Gastrocnemius medialis (tissue), 4 donors: Measurements from ENCODE around the gene KRT13. TPM values are rescaled to one million over a fixed set of nuclear protein-coding genes. Genes with fewer than 3 reads are reported as not detected.

Experiments used
- ATAC-seq, 2 donors: fragments of 150-250 bp; one replicate each; pipeline ENCODE4 v1.9.1; 2016
- DNase-seq, 2 donors: peaks; one replicate each; pipeline ENCODE4 v3.0.0-alpha.2; 2019
- H3K27ac ChIP-seq, 4 donors: fragments of 200-600 bp; sonication (generic); 1 replicate in 1 of 4; 2 replicates in 3 of 4; pipeline ENCODE4 v1.5.1; 2016 to 2018; ENCODE audit warnings: mild to moderate bottlenecking in 2 of 4, moderate library complexity in 1 of 4
- H3K27me3 ChIP-seq, 3 donors: fragments of 200-600 bp; sonication (generic) in 2 of 3; 1 replicate in 1 of 3; 2 replicates in 2 of 3; pipeline versions ENCODE4 v1.5.1 to v1.6.0; 2016 to 2019; ENCODE audit warnings: mild to moderate bottlenecking in 1 of 3, moderate library complexity in 1 of 3
- H3K36me3 ChIP-seq, 2 donors: fragments of 200-600 bp; sonication (generic) in 1 of 2; one replicate each; pipeline ENCODE4 v1.5.1; 2017 to 2018
- H3K4me1 ChIP-seq, 2 donors: fragments of 200-600 bp; sonication (generic) in 1 of 2; one replicate each; pipeline ENCODE4 v1.5.1; 2016 to 2017; ENCODE audit warnings: mild to moderate bottlenecking in 2 of 2
- H3K4me3 ChIP-seq, 4 donors: fragments of 200-600 bp; sonication (generic) in 3 of 4; 1 replicate in 1 of 4; 2 replicates in 3 of 4; pipeline ENCODE4 v1.5.1; 2016 to 2019; ENCODE audit warnings: mild to moderate bottlenecking in 2 of 4
- H3K9me3 ChIP-seq, 3 donors: fragments of 200-600 bp; sonication (generic) in 2 of 3; 1 replicate in 1 of 3; 2 replicates in 2 of 3; pipeline ENCODE4 v1.5.1; 2016 to 2019
- CTCF ChIP-seq, 5 experiments: fragments of 450-650 bp in 3 of 5; fragments of 200-600 bp in 2 of 5; sonication (generic) in 2 of 5; IDR thresholded peaks in 4 of 5; conservative IDR thresholded peaks in 1 of 5; 1 replicate in 4 of 5; 2 replicates in 1 of 5; pipeline ENCODE4 v1.5.1; 2016 to 2019; ENCODE audit warnings: antibody characterized with exemption in 5 of 5, mild to moderate bottlenecking in 3 of 5, moderate library complexity in 3 of 5
- POLR2A ChIP-seq, 2 donors: fragments of 450-650 bp; IDR thresholded peaks; one replicate each; pipeline ENCODE4 v1.6.1; 2017; ENCODE audit warnings: antibody characterized with exemption in 2 of 2, mild to moderate bottlenecking in 2 of 2, moderate library complexity in 2 of 2
- in situ Hi-C, 4 donors: fragments of 200-750 bp; cut with MboI; loops; one replicate each; pipeline versions ENCODE4 v1.15.0 to v1.8.0; 2017; ENCODE audit warnings: low sequenced_read_pairs in 4 of 4
- intact Hi-C: fragments of 100-400 bp; cut with DNase I; formaldehyde crosslinking; loops from one replicate; pipeline ENCODE4 v1.15.1; 2023; ENCODE audit warnings: low total_unique reads
- total RNA-seq, 4 donors: library from RNA; depleted of rRNA; stranded (reverse); fragments of >200 nt; gene quantifications; one replicate each; pipeline versions ENCODE4 v1.1.0 to v1.2.3, GENCODE V29; 2016

Gene KRT13
- total RNA-seq, 4 donors from 2014 or later: not detected

GRCh38 chr17:41518789-41519449 lies 13.5 kb upstream of the KRT13 start, which contains the start of gene KRT15:
Gene KRT15, minus strand, starts transcription at chr17:41518890. Its CDS starts 63 bp downstream, at chr17:41518827.
- TF ChIP-seq POLR2A (IDR thresholded peaks at IDR 0.05) (no peak), CTCF (IDR thresholded peaks at IDR 0.05 in 4 of 5, conservative IDR thresholded peaks at IDR 0.05 in 1 of 5) (no peak)
- Histone ChIP-seq H3K9me3 (no peaks in the 10 kb centered on the region), H3K4me1 (no peaks in the 10 kb centered on the region), H3K4me3 (no peak within 1 kb of the TSS), H3K36me3 (no peaks in the 10 kb centered on the region), H3K27me3 (peaks cover 0 to 10% (median 0%) of the 10 kb centered on the region in 3 donors), H3K27ac (no peak within 1 kb of the TSS)
- intact Hi-C loops: no loop called here
- in situ Hi-C loops: no loop called here
- DNase-seq: no peak
- ATAC-seq: no peak

GRCh38 chr17:41518031-41518430 lies 12.6 kb upstream of the KRT13 start:
- H3K27ac ChIP-seq: no peak overlapping the region
- ATAC-seq: no peak
- in situ Hi-C loops: no loop called here

GRCh38 chr17:41516830-41517283 lies 11.4 kb upstream of the KRT13 start:
- in situ Hi-C loops (no loop called here), intact Hi-C loops (no loop called here)
- H3K36me3 ChIP-seq: no peaks in the 10 kb centered on the region
- no peak for ATAC-seq
- H3K4me1 ChIP-seq: no peaks in the 10 kb centered on the region
- peaks cover 0 to 8% (median 0%) of the 10 kb centered on the region in 3 donors for H3K27me3 ChIP-seq
- no peak for DNase-seq
- TF ChIP-seq POLR2A (IDR thresholded peaks at IDR 0.05): no peak
- no peak for TF ChIP-seq CTCF (IDR thresholded peaks at IDR 0.05 in 4 of 5, conservative IDR thresholded peaks at IDR 0.05 in 1 of 5)
- no peaks in the 10 kb centered on the region for H3K9me3 ChIP-seq
- no peak overlapping the region for H3K27ac ChIP-seq
- no peak overlapping the region for H3K4me3 ChIP-seq

More at GRCh38 chr17:41518031-41518430, 12.6 kb upstream of the KRT13 start:
- Histone ChIP-seq H3K9me3 (no peaks in the 10 kb centered on the region), H3K27me3 (peaks cover 0 to 10% (median 0%) of the 10 kb centered on the region in 3 donors), H3K4me1 (no peaks in the 10 kb centered on the region), H3K4me3 (no peak overlapping the region), H3K36me3 (no peaks in the 10 kb centered on the region)
- no peak for TF ChIP-seq POLR2A (IDR thresholded peaks at IDR 0.05)
- TF ChIP-seq CTCF (IDR thresholded peaks at IDR 0.05 in 4 of 5, conservative IDR thresholded peaks at IDR 0.05 in 1 of 5): no peak
- no peak for DNase-seq
- intact Hi-C loops: no loop called here

- no peak for ATAC-seq
- H3K36me3 ChIP-seq: no peaks in the 10 kb centered on the region
- H3K4me3 ChIP-seq: no peak overlapping the region
- intact Hi-C loops (no loop called here), in situ Hi-C loops (no loop called here)
- no peaks in the 10 kb centered on the region for H3K4me1 ChIP-seq
- H3K27me3 ChIP-seq: peaks cover 0 to 3% (median 0%) of the 10 kb centered on the region in 3 donors
- no peak for TF ChIP-seq POLR2A (IDR thresholded peaks at IDR 0.05)
- no peak for TF ChIP-seq CTCF (IDR thresholded peaks at IDR 0.05 in 4 of 5, conservative IDR thresholded peaks at IDR 0.05 in 1 of 5)
- H3K27ac ChIP-seq: no peak overlapping the region
- no peak for DNase-seq
- H3K9me3 ChIP-seq: no peaks in the 10 kb centered on the region
Observed at GRCh38 chr17:41516147-41516829, 10.9 kb upstream of the KRT13 start.
